Endothelial cell of umbilical vein (primary cell): ENCODE results near the gene KLC1. TPM values are rescaled to one million over a fixed set of nuclear protein-coding genes. Genes with fewer than 3 reads are reported as not detected.

ENCODE experiments used
- BruUV-seq: library from RNA; stranded (reverse); fragments of 400-500 nt; replicated peaks from 2 replicates; lab custom pipeline; 2021; lab: Mats Ljungman, UMichigan
- CTCF ChIA-PET: fragments of 300-600, 350-600 bp; sonication (Branson Sonifier 250); formaldehyde crosslinking; loops from one replicate; lab custom pipeline; 2021; ENCODE audit warnings: antibody characterized with exemption, inconsistent platforms; lab: Charles Lee
- POLR2A ChIA-PET: fragments of 300-600, 350-600 bp; sonication (Branson Sonifier 250); formaldehyde crosslinking; loops from one replicate; lab custom pipeline; 2021; ENCODE audit warnings: antibody characterized with exemption, inconsistent platforms; lab: Charles Lee
- DNase-seq: peaks from one replicate; pipeline ENCODE4 v3.0.0-alpha.2; 2011; ENCODE audit warnings: low read depth, low spot score
- FAIRE-seq: peaks from 2 replicates; lab custom pipeline; 2011; peaks lifted over from hg19 to GRCh38; lab: Jason Lieb, UNC
- H2AFZ ChIP-seq: 2 replicates; pipeline ENCODE4 v1.6.0; 2012; ENCODE audit warnings: low read depth, low read length, control low read depth, inconsistent platforms
- H3K27ac ChIP-seq: 2 replicates; pipeline ENCODE4 v1.5.1; 2011; ENCODE audit warnings: low read depth, mild to moderate bottlenecking, control low read depth, low read length, moderate library complexity; ENCODE audit not compliant: insufficient read depth
- H3K27me3 ChIP-seq, 2 experiments: 2 replicates each; pipeline versions ENCODE4 v1.6.0 to v1.6.1; 2011; ENCODE audit warnings: low read length in 2 of 2, mixed read lengths in 1 of 2; ENCODE audit not compliant: control insufficient read depth in 2 of 2, insufficient read depth in 2 of 2
- H3K36me3 ChIP-seq, 2 experiments: 2 replicates in 1 of 2; 3 replicates in 1 of 2; pipeline ENCODE4 v1.5.1; 2011; ENCODE audit warnings: low read length in 2 of 2, mild to moderate bottlenecking in 1 of 2, moderate library complexity in 1 of 2; ENCODE audit not compliant: control insufficient read depth in 2 of 2, insufficient read depth in 2 of 2; ENCODE audit errors: extremely low read depth in 1 of 2
- H3K4me1 ChIP-seq: 3 replicates; pipeline ENCODE4 v1.5.1; 2011; ENCODE audit warnings: mild to moderate bottlenecking, low read length; ENCODE audit not compliant: control insufficient read depth, insufficient read depth; ENCODE audit errors: extremely low read depth
- H3K4me2 ChIP-seq: 2 replicates; pipeline ENCODE4 v1.6.1; 2011; ENCODE audit warnings: low read length, control low read depth, mixed read lengths; ENCODE audit not compliant: insufficient read depth
- H3K4me3 ChIP-seq, 3 experiments: fragments of 200-600 bp in 1 of 3; sonication (generic), shearing (Covaris generic) in 1 of 3; replicated peaks in 1 of 3; 2 replicates each; pipeline ENCODE4 v1.5.1; 2011 to 2016; ENCODE audit warnings: control low read depth in 3 of 3, low read length in 3 of 3, mild to moderate bottlenecking in 2 of 3, inconsistent platforms in 1 of 3, low read depth in 1 of 3, moderate library complexity in 1 of 3; ENCODE audit not compliant: insufficient read depth in 1 of 3
- H3K79me2 ChIP-seq: 2 replicates; pipeline ENCODE4 v1.6.0; 2012; ENCODE audit warnings: low read length, inconsistent platforms; ENCODE audit not compliant: control insufficient read depth, insufficient read depth
- H3K9ac ChIP-seq: replicated peaks from 2 replicates; pipeline ENCODE3; 2011; ENCODE audit warnings: low read length, control low read depth; ENCODE audit not compliant: insufficient read depth; ENCODE audit errors: extremely low read depth
- H3K9me1 ChIP-seq: replicated peaks from 3 replicates; pipeline ENCODE4 v1.6.0; 2011; ENCODE audit warnings: mild to moderate bottlenecking, low read length; ENCODE audit not compliant: control insufficient read depth, insufficient read depth; ENCODE audit errors: extremely low read depth
- H3K9me3 ChIP-seq: replicated peaks from 2 replicates; pipeline ENCODE4 v1.5.1; 2012; ENCODE audit warnings: low read length, inconsistent platforms; ENCODE audit not compliant: control insufficient read depth, insufficient read depth
- H4K20me1 ChIP-seq: replicated peaks from 2 replicates; pipeline ENCODE3; 2011; ENCODE audit warnings: mild to moderate bottlenecking, low read length; ENCODE audit not compliant: control insufficient read depth, insufficient read depth; ENCODE audit errors: extremely low read depth
- EZH2 ChIP-seq: IDR thresholded peaks from 2 replicates; pipeline ENCODE4 v1.6.1; 2012; ENCODE audit warnings: borderline replicate concordance, low read depth, mild to moderate bottlenecking, moderate library complexity, low read length, inconsistent platforms; ENCODE audit not compliant: severe bottlenecking
- FOS ChIP-seq: IDR thresholded peaks from 2 replicates; pipeline ENCODE4 v1.6.1; 2011; ENCODE audit warnings: mild to moderate bottlenecking, low read length, moderate library complexity, borderline replicate concordance; ENCODE audit not compliant: insufficient read depth
- GATA2 ChIP-seq: IDR thresholded peaks from 2 replicates; pipeline ENCODE4 v1.7.0; 2011; ENCODE audit warnings: low read depth, mild to moderate bottlenecking, moderate library complexity, mixed read lengths, low read length; ENCODE audit not compliant: insufficient read length, insufficient read depth
- JUN ChIP-seq: IDR thresholded peaks from 2 replicates; pipeline ENCODE4 v1.6.1; 2011; ENCODE audit warnings: borderline replicate concordance, low read depth; ENCODE audit not compliant: insufficient read length, insufficient read depth
- MYC ChIP-seq: IDR thresholded peaks from one replicate; pipeline ENCODE4 v1.6.1; 2011; ENCODE audit warnings: mild to moderate bottlenecking, low read depth, low read length
- POLR2A ChIP-seq: IDR thresholded peaks from 2 replicates; pipeline ENCODE4 v1.6.1; 2012; ENCODE audit warnings: low read depth, mild to moderate bottlenecking, control low read depth, low read length
- POLR2AphosphoS5 ChIP-seq: IDR thresholded peaks from 2 replicates; pipeline ENCODE4 v1.6.1; 2012; ENCODE audit warnings: low read depth, mild to moderate bottlenecking, control low read depth, low read length, moderate library complexity; ENCODE audit not compliant: insufficient read depth
- dilution Hi-C: fragments of 300-500 bp; cut with MboI; formaldehyde crosslinking; loops from one replicate; pipeline ENCODE4 v1.15.0; 2019; ENCODE audit warnings: low sequenced_read_pairs; ENCODE audit not compliant: extremely low pct_ligation_motif_present
- intact Hi-C: fragments of 100-400 bp; cut with micrococcal nuclease; formaldehyde crosslinking; loops from one replicate; pipeline ENCODE4 v1.10.0; 2022
- polyA plus RNA-seq, 4 experiments: library from polyadenylated mRNA; depleted of rRNA in 3 of 4; stranded (reverse) in 3 of 4; unstranded in 1 of 4; fragments of >200 nt; gene quantifications; 2 replicates each; pipeline versions ENCODE4 v1.2.1 to v1.2.3, GENCODE V29; 2011 to 2012; ENCODE audit warnings: missing spikeins in 1 of 4
- total RNA-seq: library from RNA; stranded (reverse); gene quantifications from 2 replicates; pipeline ENCODE4 v1.2.3, GENCODE V29; 2021
- TF ChIP-seq, protein P1 (sequence below): IDR thresholded peaks from 2 replicates; pipeline ENCODE4 v1.6.1; 2011; ENCODE audit not compliant: insufficient read depth, insufficient read length
- TF ChIP-seq, protein P2 (sequence below), 2 donors: IDR thresholded peaks; 1 replicate in 1 of 2; 2 replicates in 1 of 2; pipeline ENCODE4 v1.5.1; 2011; ENCODE audit warnings: low read length in 2 of 2, mild to moderate bottlenecking in 2 of 2, moderate library complexity in 2 of 2, control low read depth in 1 of 2, inconsistent platforms in 1 of 2, low read depth in 1 of 2; ENCODE audit not compliant: insufficient read depth in 1 of 2; ENCODE audit errors: extremely low read depth in 1 of 2

Gene KLC1
- total and polyA plus RNA-seq, 2 donors (not counting 3 experiments of a cell fraction or from before 2014, with no cell fraction given) = 124 to 233 TPM

DNA sequence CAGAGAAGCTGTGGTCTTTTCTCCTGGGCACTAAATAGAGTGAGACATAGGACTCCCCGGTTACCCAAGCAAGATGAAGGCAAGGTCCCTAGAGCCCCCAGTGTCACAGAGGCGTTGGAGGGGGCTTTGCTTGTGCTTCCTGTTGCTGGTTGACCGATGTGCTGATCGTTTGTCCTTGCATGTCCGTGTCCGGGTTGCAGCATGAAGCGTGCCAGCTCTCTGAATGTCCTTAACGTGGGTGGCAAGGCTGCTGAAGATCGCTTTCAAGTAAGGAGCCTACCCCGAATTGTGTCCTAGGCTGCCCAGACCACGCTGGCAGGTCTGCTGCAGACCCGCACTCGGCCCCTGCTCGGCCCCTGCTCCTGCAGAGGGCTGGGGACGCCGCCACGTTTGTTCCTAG is 63.1 kb downstream of the KLC1 start:
- BruUV-seq = no TSS peak
- ChIA-PET CTCF (no interaction called here), POLR2A (no interaction called here)
- DNase-seq (no peak), FAIRE-seq (no peak)
- H3K36me3 ChIP-seq = peaks cover 16 to 20% of the 10 kb centered on the region in 2 experiments
- no peak overlapping the region for H3K9ac ChIP-seq
- peaks cover 8% of the 10 kb centered on the region for H3K4me1 ChIP-seq
- dilution Hi-C loops (no loop called here), intact Hi-C loops (no loop called here)
- peaks cover 3% of the 10 kb centered on the region for H4K20me1 ChIP-seq
- no peaks in the 10 kb centered on the region for H3K9me1 ChIP-seq
- H3K27ac ChIP-seq = no peak overlapping the region
- H3K9me3 ChIP-seq = no peaks in the 10 kb centered on the region
- no peak overlapping the region for H3K4me2 ChIP-seq
- H3K4me3 ChIP-seq = no peak overlapping the region
- TF ChIP-seq POLR2AphosphoS5 = no peak
- no peak for TF ChIP-seq GATA2
- no peak for TF ChIP-seq FOS
- TF ChIP-seq, protein P1, sequence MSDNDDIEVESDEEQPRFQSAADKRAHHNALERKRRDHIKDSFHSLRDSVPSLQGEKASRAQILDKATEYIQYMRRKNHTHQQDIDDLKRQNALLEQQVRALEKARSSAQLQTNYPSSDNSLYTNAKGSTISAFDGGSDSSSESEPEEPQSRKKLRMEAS = no peak
- TF ChIP-seq MYC = no peak
- TF ChIP-seq, protein P2, sequence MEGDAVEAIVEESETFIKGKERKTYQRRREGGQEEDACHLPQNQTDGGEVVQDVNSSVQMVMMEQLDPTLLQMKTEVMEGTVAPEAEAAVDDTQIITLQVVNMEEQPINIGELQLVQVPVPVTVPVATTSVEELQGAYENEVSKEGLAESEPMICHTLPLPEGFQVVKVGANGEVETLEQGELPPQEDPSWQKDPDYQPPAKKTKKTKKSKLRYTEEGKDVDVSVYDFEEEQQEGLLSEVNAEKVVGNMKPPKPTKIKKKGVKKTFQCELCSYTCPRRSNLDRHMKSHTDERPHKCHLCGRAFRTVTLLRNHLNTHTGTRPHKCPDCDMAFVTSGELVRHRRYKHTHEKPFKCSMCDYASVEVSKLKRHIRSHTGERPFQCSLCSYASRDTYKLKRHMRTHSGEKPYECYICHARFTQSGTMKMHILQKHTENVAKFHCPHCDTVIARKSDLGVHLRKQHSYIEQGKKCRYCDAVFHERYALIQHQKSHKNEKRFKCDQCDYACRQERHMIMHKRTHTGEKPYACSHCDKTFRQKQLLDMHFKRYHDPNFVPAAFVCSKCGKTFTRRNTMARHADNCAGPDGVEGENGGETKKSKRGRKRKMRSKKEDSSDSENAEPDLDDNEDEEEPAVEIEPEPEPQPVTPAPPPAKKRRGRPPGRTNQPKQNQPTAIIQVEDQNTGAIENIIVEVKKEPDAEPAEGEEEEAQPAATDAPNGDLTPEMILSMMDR (IDR thresholded peaks at IDR 0.05; ENCODE audit: extremely low read depth in 1 of 2, insufficient read depth in 1 of 2, low read depth in 1 of 2, low read length in 2 of 2) = no peak
- no peak for TF ChIP-seq POLR2A
- no peak for TF ChIP-seq JUN
- TF ChIP-seq EZH2 = no peak
- H3K79me2 ChIP-seq = peaks cover 11% of the 10 kb centered on the region
- no peaks in the 10 kb centered on the region for H3K27me3 ChIP-seq
- H2AFZ ChIP-seq = no peak overlapping the region
